ENCODE data around the gene NPAS2. TPM values are rescaled to one million over a fixed set of nuclear protein-coding genes. Genes with fewer than 3 reads are reported as not detected.

NPAS2 gene
- total RNA-seq, 1 donor from 2014 or later: 39.4 TPM

GRCh38 chr2:101025561-101025960 lies 205.6 kb downstream of the NPAS2 start:
- Histone ChIP-seq H3F3A (ENCODE audit: low read depth) (peaks cover 12% of the 10 kb centered on the region), H3K4me3 (no peak overlapping the region), H3K4me1 (peaks cover 17% of the 10 kb centered on the region), H3K9me3 (ENCODE audit: low read depth) (no peaks in the 10 kb centered on the region), H3K9ac (no peak overlapping the region), H3K27ac (no peak overlapping the region), H2AFZ (replicated peaks) (no peak overlapping the region), H3K27me3 (no peaks in the 10 kb centered on the region), H3K36me3 (no peaks in the 10 kb centered on the region), H3K79me2 (ENCODE audit: low read depth) (no peaks in the 10 kb centered on the region), H3K4me2 (no peak overlapping the region), H4K20me1 (ENCODE audit: low read depth) (no peaks in the 10 kb centered on the region)
- Mint-ChIP-seq H3K36me3 (peaks cover 27% of the 10 kb centered on the region), H3K9me3 (peaks cover 2% of the 10 kb centered on the region), H3K27ac (peak overlapping the region; percentile 53), H3K27me3 (ENCODE audit: insufficient read depth, low read depth) (peaks cover 2% of the 10 kb centered on the region), H3K4me3 (no peak overlapping the region), H3K4me1 (peaks cover 8% of the 10 kb centered on the region)
- TF ChIP-seq EZH2 (IDR thresholded peaks at IDR 0.05) (no peak), CTCF (IDR thresholded peaks at IDR 0.05) (no peak), EZH2phosphoT487 (IDR thresholded peaks at IDR 0.05) (no peak)
- no peak for DNase-seq (ENCODE audit: low spot score)

GRCh38 chr2:101026253-101026701 lies 206.3 kb downstream of the NPAS2 start:
- Mint-ChIP-seq H3K36me3 (peaks cover 24% of the 10 kb centered on the region), H3K4me1 (peaks cover 8% of the 10 kb centered on the region), H3K27ac (peak overlapping the region; percentile 72), H3K9me3 (peaks cover 2% of the 10 kb centered on the region), H3K27me3 (ENCODE audit: insufficient read depth, low read depth) (peaks cover 2% of the 10 kb centered on the region), H3K4me3 (no peak overlapping the region)
- peak; percentile 14 for DNase-seq (ENCODE audit: low spot score)
- H3K79me2 ChIP-seq (ENCODE audit: low read depth): no peaks in the 10 kb centered on the region
- H3K27ac ChIP-seq: peak overlapping the region; percentile 70
- no peaks in the 10 kb centered on the region for H3K9me3 ChIP-seq (ENCODE audit: low read depth)
- H3K36me3 ChIP-seq: no peaks in the 10 kb centered on the region
- H3K4me2 ChIP-seq: no peak overlapping the region
- peaks cover 9% of the 10 kb centered on the region for H3F3A ChIP-seq (ENCODE audit: low read depth)
- H3K27me3 ChIP-seq: no peaks in the 10 kb centered on the region
- H3K9ac ChIP-seq: no peak overlapping the region
- H3K4me1 ChIP-seq: peaks cover 17% of the 10 kb centered on the region
- no peaks in the 10 kb centered on the region for H4K20me1 ChIP-seq (ENCODE audit: low read depth)
- no peak overlapping the region for H3K4me3 ChIP-seq
- H2AFZ ChIP-seq (replicated peaks): peak overlapping the region; percentile 22
- TF ChIP-seq CTCF (IDR thresholded peaks at IDR 0.05) (no peak), EZH2 (IDR thresholded peaks at IDR 0.05) (no peak), EZH2phosphoT487 (IDR thresholded peaks at IDR 0.05) (no peak)

GRCh38 chr2:101026923-101027469 lies 207.1 kb downstream of the NPAS2 start:
- H3K27ac Mint-ChIP-seq: no peak overlapping the region
- H3K9me3 Mint-ChIP-seq: peaks cover 2% of the 10 kb centered on the region
- Histone ChIP-seq H3K79me2 (ENCODE audit: low read depth) (no peaks in the 10 kb centered on the region), H3K4me3 (no peak overlapping the region), H3K27ac (no peak overlapping the region), H3K36me3 (no peaks in the 10 kb centered on the region), H3K4me2 (no peak overlapping the region), H4K20me1 (ENCODE audit: low read depth) (no peaks in the 10 kb centered on the region), H2AFZ (replicated peaks) (no peak overlapping the region), H3K9me3 (ENCODE audit: low read depth) (no peaks in the 10 kb centered on the region), H3K9ac (no peak overlapping the region), H3F3A (ENCODE audit: low read depth) (peaks cover 9% of the 10 kb centered on the region), H3K4me1 (peaks cover 17% of the 10 kb centered on the region), H3K27me3 (no peaks in the 10 kb centered on the region)
- no peak for TF ChIP-seq EZH2phosphoT487 (IDR thresholded peaks at IDR 0.05)
- no peak for TF ChIP-seq CTCF (IDR thresholded peaks at IDR 0.05)
- H3K27me3 Mint-ChIP-seq (ENCODE audit: insufficient read depth, low read depth): peaks cover under 1% of the 10 kb centered on the region
- H3K36me3 Mint-ChIP-seq: peaks cover 23% of the 10 kb centered on the region
- no peak for DNase-seq (ENCODE audit: low spot score)
- no peak overlapping the region for H3K4me3 Mint-ChIP-seq
- peaks cover 8% of the 10 kb centered on the region for H3K4me1 Mint-ChIP-seq
